Muscle of arm (tissue), 12 donors: ENCODE measurements around the gene ZNF614. TPM values are rescaled to one million over a fixed set of nuclear protein-coding genes. Genes with fewer than 3 reads are reported as not detected.
"Not testable (repeated sequence)": the region's sequence is repeated elsewhere in the genome, so short reads cannot be mapped to it uniquely, and the experiment has no call there.

Experiments used
- DNase-seq: peaks from one replicate; pipeline ENCODE4 v3.0.0-alpha.2; 2013
- polyA plus RNA-seq, 12 donors: library from polyadenylated mRNA; unstranded; fragments of 120-200 nt; gene quantifications; one replicate each; pipeline ENCODE4 v1.2.1, GENCODE V29; 2013; ENCODE audit not compliant: insufficient read length in 12 of 12

The ZNF614 gene
- polyA plus RNA-seq, 12 donors, result 8.2 to 11.5 (median 10.3) TPM; not detected in 1

DNA sequence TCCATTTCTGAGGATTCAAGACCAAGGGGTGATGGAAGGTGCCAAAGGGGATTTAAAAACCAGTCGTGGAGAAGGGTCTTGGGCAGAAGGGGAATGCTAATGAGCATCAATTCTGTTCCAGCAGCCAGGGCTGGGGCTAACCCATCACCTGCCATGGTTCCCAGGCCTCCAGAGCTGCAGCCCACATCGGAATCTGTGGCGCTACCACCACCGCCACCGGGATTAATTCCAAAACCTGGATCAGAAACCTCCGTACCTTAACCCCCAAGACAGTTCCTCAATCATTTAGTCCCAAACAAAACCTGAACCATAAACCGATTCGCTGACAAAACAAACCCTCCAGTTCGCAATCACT lies 20.8 kb downstream of the ZNF614 start:
- peak; percentile 19 for DNase-seq

DNA sequence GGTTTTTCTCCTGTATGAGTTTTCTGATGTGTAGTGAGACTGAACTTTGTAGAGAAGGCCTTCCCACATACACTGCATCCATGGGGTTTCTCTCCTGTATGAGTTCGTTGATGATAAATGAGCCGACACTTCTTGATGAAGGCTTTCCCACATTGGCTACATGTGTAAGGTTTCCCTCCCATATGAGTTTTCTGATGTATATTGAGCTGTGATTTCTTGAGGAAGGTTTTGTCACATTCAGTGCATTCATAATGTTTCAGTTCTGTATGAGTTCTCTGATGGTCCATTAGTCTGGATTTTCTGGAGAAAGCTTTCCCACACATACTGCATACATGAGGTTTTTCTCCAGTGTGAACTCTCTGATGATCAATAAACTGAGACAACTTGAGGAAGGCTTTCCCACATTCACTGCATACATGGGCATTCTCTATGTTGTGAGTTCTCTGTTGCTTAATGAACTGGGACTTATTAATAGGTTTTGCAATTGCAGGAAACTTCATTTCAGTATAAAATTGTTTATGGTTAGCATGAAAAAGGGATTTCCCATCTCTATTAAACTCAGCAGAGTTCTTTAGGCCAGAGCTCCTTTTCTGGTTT lies 34.0 kb downstream of the ZNF614 start:
- DNase-seq, result no peak

DNA sequence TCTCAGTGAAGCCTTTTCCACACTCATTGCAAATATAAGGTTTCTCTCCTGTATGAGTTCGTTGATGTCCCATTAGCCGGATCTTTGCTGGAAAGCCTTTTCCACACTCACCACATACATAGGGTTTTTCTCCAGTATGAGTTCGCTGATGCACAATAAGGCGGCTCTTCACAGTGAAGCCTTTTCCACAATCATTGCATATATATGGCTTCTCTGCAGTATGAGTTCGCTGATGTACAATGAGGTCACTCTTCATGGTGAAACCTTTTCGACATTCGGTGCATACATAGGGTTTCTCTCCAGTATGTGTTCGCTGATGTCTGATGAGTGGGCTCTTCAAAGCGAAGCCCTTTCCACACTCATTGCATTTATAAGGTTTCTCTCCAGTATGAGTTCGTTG lies 34.8 kb downstream of the ZNF614 start:
- no peak for DNase-seq

DNA sequence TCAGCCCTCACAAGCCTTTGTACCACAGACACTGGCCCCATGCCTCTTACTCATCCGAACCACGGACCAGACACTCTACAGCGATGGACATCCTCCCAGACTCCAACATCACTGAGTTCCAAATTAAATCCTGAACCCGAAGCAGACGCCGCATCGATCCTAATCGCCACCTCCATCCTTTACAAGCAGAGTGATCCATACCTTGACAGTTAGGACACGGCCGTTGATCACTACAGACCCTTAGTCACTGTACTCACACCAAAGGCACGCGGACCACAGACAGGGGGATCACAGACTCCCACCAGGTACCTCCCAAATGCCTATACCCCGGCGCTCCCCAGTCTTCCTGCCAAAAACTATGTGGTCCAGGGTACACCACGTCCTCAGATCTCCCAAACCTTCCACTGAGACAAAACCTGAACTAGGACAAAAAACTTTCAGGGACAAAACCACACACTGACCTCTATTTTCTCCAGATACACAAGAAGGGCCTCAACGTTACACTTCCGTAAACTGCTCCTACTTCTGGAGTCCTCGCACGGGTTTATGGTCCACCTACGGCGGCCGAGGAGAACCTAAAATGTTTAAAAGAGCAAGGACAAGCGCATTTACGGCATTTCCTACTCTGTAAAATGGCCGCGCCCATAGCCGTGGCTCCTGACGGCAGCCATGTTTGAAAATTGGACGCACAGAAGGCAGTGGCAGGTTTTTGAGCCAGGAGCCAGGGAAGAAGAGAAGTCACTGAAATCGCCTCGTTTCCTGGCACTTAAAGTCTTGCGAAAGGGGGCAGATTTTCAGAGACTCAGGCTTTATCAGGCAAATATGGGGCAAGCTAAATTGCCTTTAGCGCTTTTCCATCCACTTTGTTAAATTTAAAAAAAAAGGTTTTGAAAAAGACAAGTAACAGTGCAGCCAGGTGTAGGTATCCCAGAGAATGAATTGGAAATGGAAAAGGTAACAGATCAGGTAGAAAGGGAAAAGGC lies 41.6 kb downstream of the ZNF614 start, which contains the start of gene ZNF350:
ZNF350 (minus strand) TSS at position 532 of the 983 bp plus-strand sequence. CDS start 12,480 bp downstream, outside the sequence.
- DNase-seq, result peak; percentile 95

DNA sequence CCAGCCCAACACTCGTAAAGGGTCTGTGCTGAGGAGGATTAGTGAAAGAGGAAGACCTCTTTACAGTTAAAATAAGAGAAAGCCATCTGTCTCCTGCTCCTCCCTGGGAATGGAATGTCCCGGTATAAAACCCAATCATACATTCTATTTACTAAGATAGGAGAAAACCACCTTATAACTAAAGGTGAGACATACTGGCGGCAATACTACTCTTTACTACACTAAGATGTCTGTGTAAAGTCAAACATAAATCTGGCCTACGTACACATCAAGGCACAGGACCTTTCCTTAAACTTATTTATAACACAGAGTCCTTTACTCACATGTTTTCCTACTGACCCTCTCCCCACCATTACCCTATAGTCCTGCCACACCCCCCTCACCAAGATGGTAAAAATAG lies 44.8 kb downstream of the ZNF614 start:
- DNase-seq, result no peak

DNA sequence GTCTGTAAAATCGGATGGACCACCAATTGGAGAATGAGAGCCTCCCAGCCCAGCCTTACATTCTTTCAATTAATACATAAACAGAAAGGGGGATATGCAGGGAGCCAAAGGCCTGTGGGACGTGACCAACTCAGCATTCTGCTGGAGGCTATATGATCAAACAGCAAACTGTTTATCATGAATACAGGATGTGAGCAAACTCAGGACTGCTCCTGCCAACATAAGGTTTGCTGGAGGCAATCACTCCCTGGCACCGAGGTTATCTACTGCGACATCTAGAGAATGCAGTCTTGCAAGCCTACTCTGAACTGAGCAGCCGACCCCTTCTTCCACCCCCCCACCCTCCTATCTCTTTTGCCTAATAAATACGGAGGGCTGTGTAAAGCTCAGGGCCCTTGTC lies 47.3 kb downstream of the ZNF614 start:
- not testable (repeated sequence) for DNase-seq

DNA sequence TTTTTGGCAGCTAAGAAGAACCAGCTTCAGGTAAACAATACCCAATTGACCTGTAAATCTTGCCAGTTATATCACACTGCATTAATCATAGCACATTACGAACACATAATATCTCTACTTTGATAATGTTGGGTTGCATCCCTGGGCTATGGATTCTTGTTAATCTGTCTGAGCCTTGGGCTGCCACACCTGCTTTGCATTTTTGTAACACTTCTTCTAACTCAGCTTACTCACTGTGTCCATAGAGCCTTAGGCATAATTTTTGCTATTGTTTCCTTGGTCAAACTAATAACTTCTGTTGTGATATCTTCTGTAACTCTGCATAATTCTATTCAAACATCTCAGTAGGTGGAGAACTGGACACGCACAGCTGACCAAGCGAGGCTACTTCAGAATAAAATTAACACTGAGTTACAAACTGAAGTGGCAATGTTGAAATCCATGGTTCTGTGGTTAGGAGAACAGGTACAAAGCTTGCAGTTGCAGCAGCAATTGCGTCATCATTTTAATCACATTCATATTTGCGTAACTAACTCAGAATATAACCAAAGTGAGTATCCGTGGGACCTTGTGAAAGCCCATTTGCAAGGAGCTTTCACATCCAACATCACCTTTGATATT lies 48.0 kb downstream of the ZNF614 start:
- DNase-seq, result no peak

DNA sequence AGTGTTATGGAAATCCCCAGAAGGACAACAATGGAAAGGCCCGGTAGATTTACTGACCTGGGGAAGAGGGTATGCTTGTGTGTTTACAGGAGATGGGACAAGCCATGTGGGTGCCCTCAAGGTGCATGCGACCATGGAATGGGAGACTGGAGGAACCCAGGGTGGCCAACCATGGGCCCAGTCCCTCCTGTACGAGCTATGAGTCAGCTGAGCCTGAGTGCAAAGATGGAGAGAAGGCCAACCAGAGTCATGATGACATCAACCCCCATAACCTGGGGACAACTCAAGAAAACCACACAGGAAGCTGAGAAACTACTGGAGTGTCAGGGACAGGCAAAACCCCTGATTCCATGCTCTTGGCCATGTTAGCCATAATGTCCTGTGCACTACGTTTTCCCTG lies 49.3 kb downstream of the ZNF614 start:
- DNase-seq, result no peak

DNA sequence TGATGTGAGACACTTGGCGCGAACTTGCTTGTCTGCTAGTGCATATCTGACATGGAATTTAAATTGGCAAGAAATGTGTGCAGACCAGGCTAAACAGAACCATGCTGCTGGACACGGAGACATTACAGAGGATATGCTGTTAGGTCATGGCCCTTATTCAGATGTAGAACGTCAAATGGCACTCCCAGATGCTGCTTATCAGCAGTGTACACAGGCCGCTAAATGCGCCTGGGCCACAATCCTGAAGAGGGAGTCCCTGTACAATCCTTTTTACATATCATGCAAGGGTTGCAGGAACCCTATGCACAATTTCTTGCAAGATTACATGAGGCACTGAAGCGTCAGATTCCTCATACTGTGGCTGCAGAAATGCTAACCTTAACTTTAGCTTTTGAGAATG lies 50.8 kb downstream of the ZNF614 start:
- no peak for DNase-seq

DNA sequence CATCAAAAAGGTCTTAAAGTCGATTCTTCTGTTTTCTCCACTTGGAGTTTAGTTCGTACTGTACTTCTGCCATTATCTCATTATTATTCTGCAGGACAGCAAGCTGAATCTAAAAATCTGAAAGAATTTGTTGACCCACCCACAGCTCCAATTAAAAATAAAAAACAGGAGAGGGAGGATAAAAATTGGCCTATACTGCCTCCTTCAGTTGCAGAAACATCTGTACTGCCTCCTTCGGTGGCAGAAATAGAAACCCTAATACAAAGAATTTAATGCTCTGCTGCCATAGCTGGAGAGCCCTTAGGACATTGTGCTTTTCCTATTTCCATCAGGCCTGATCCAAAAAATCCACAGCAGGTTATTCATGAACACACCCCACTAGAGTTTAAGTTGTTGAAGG lies 51.3 kb downstream of the ZNF614 start:
- DNase-seq, result no peak

DNA sequence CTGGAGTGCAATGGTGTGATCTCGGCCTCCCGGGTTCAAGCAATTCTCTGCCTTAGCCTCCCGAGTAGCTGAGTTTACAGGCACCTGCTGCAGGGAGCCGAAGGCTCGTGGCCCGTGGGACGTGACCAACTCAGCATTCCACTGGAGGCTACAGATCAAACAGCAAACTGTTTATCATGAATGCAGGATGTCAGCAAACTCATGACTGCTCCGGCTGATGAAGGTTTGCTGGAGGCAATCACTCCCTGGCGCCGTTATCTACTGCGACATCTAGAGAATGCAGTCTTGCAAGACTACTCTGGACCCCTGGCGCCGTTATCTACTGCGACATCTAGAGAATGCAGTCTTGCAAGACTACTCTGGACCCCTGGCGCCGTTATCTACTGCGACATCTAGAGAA lies 52.4 kb downstream of the ZNF614 start:
- not testable (repeated sequence) for DNase-seq

DNA sequence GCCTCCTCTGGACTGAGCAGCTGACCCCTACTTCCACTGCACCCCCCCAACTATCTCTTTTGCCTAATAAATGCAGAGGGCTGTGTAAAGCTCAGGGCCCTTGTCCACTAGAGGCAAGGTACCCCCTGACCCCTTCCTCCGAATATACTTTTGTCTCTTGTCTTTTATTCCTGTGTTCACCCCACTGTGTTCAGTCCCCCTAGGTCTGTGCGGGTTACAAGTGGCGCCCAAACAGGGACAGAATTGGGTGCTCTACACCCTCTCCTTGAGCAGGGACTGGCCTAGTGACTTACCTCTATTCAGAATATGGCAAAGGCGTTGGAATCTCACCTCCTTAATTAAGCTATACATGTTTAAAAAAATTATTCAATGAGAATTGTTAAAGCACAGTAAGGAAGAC lies 56.6 kb downstream of the ZNF614 start:
- no peak for DNase-seq

DNA sequence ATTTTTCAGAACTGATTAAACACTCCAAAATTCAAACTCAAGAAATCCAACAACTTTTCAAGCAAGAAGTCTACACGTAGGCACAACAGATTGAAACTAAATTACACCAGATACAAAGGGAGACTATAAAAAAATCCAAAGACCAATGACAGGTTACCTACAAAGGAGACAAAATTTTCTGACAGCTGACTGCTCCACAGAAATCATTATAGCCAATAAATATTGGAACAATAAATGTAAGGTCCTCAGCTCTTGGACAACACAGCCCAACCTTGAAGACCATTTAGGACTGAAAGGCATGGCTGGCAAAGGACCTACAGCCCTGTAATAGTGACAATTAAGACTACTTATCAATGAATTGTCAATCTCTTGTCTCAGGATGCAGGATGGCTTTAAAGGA lies 57.5 kb downstream of the ZNF614 start:
- DNase-seq, result no peak

DNA sequence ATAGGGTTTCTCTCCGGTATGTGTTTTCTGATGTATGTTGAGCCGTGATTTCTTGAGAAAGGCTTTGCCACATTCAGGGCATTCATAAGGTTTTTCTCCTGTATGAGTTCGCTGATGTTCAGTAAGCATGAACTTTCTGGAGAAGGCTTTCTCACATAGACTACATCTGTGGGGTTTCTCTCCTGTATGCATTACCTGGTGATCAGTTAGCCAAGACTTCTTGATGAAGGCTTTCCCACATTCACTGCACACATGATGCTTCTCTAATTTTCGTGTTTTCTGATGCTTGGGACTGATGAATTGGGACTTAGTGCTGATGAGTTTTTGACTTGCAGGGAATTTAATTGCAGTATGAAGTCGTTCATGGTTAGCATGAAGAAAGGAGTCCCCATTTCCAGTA lies 62.6 kb downstream of the ZNF614 start:
- DNase-seq, result no peak

Other genes with a start within 250 kb of the ZNF614 start
- under 1 TPM in 10 of 12 donors, not detected in 2; 0.09 to 0.75 (median 0.34) TPM for gene FPR3, start 233.2 kb downstream of the ZNF614 start, polyA plus RNA-seq
- gene ZNF577, start 140.4 kb downstream of the ZNF614 start, polyA plus RNA-seq, result 10 to 100 TPM in 11 of 12 donors, not detected in 1; 13.5 to 33.5 (median 15.7) TPM
- 10 to 100 TPM in 10 of 12 donors, 1 to 10 TPM in 1, not detected in 1; 9.4 to 18.7 (median 12.6) TPM for gene ZNF649, start 123.4 kb downstream of the ZNF614 start, polyA plus RNA-seq
- gene ZNF613, start 100.9 kb downstream of the ZNF614 start, polyA plus RNA-seq, result 10 to 100 TPM in 1 of 12 donors, 1 to 10 TPM in 10, not detected in 1; 5.1 to 12.3 (median 6.7) TPM
- 10 to 100 TPM in 2 of 12 donors, 1 to 10 TPM in 9, not detected in 1; 4.5 to 12.6 (median 8.1) TPM for gene ZNF350, start 41.5 kb downstream of the ZNF614 start, polyA plus RNA-seq
- gene ZNF615, start 20.2 kb downstream of the ZNF614 start, polyA plus RNA-seq, result 10 to 100 TPM in 9 of 12 donors, 1 to 10 TPM in 2, not detected in 1; 8.0 to 13.8 (median 11.3) TPM
- 10 to 100 TPM in 7 of 12 donors, 1 to 10 TPM in 4, not detected in 1; 8.4 to 18.4 (median 10.7) TPM for gene ZNF432, start 20.5 kb upstream of the ZNF614 start, polyA plus RNA-seq
- 10 to 100 TPM in 9 of 12 donors, 1 to 10 TPM in 2, not detected in 1; 8.1 to 26.7 (median 13.4) TPM for gene ZNF841, start 67.4 kb upstream of the ZNF614 start, polyA plus RNA-seq
- 10 to 100 TPM in 9 of 12 donors, 1 to 10 TPM in 2, not detected in 1; 7.3 to 14.9 (median 10.5) TPM for gene ZNF616, start 111.6 kb upstream of the ZNF614 start, polyA plus RNA-seq
- 10 to 100 TPM in 5 of 12 donors, 1 to 10 TPM in 6, not detected in 1; 6.7 to 13.8 (median 8.7) TPM for gene ZNF836, start 143.2 kb upstream of the ZNF614 start, polyA plus RNA-seq
- 100 to 1,000 TPM in 11 of 12 donors, not detected in 1; 204 to 328 (median 279) TPM for gene PPP2R1A, start 161.7 kb upstream of the ZNF614 start, polyA plus RNA-seq
- 10 to 100 TPM in 11 of 12 donors, not detected in 1; 11.6 to 20.0 (median 13.7) TPM for gene ZNF766, start 241.2 kb upstream of the ZNF614 start, polyA plus RNA-seq